NCI-H1417 treated with DMSO at 0.1 percent for 48 hours (cell line): Measurements from ENCODE around the gene IL20RA.
"Not testable (repeated sequence)": the region's sequence is repeated elsewhere in the genome, so short reads cannot be mapped to it uniquely, and the experiment has no call there.

Experiments used
- DNase-seq: peaks from one replicate; lab custom pipeline; 2025; lab: John Stamatoyannopoulos, UW

Gene IL20RA

DNA sequence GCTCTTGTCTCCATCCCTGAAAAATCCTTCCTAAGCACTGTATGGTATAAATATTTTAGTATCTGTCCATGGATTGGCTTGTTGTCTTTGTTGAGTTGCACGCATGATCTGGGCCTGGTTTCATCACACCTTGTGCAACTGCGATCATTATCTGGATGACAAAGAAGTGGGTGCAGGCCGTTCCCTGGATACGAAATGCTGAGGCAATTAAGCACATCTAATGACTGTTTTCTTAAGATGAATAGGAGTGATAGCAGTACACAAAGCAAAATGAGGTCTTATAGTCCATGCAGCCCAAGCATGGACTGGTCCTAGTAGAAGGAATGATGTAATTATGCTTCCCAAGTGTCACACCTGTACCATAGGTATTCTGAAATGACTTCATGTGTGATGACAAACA, 74.8 kb downstream of the IL20RA start:
- no peak for DNase-seq

DNA sequence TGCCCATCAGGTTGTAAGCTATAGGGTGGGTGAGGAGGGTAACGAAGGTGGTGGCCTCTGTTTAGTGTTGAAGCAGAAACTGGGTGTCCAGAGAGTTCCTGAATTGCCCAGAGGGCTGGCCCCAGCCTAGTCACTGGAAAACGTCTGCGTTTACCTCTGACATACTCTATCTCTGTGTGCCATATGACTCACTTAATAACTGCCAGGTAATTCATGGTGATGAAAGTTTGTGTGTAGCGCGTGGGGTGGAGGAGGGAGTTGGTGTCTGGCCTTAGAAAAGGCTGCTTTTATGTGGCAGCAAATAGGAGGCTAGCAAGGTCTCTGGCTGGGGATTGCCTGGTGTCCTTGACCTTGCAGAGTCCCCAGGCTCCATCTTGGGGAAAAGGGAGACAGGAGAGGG, 75.3 kb downstream of the IL20RA start:
- DNase-seq = no peak

DNA sequence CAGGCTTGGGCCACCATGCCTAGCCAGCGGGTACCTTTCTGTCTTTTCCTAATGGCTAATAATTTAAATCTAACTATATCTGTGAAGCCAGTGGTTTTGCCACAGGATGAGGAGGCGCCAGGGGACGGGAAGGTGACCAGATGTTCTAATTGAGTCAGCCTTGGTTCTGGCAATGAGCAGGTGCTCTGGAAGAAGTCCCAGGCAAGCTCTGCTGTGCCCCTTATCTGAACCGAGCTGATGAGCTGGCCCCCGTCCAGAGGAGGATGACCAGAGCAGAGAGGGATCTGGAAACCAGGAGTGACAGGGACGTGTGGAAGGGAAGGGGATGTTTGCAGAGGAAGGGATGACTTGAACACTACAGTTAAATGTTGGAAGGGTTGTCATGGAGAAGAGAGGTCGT, 75.9 kb downstream of the IL20RA start:
- DNase-seq = no peak

DNA sequence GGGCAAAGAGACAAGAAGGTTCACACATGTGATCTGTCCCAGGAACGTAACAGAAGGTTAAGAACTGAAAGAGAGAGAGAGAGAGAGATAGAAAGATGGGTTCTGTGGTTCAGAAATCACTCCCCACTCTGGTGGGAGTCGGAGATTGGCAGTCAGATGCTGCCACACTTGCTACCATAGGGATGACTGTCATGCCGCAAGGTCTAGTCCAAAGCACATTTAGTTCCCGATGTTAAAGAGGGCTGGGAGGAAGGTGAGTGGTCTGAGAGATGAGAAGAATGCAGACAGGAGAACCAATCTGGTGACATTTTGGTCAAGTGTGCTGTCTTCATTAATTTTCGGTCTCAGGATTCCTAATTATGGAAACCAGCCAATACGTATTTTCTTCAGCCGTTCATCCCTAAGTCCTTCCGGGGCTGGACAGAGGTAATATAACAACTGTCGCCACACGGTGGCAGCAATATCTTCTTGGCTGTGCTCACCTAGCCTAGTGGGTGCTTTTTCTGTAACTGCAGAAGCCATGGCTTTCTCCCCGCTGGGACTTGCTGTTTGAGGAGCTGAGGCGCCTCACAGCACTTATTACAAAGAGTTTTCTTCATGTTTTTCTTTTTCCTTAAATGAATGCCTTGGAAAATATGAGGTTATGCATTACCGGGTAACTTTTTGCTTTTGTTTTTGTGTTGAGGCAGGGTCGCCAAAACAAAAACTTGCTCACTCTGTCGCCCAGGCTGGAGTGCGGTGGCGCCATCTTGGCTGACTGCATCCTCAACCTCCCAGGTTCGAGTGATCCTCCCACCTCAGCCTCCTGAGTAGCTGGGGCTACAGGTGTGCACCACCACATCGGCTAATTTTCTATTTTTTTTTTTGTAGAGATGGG, 76.7 kb downstream of the IL20RA start:
- DNase-seq = no peak

DNA sequence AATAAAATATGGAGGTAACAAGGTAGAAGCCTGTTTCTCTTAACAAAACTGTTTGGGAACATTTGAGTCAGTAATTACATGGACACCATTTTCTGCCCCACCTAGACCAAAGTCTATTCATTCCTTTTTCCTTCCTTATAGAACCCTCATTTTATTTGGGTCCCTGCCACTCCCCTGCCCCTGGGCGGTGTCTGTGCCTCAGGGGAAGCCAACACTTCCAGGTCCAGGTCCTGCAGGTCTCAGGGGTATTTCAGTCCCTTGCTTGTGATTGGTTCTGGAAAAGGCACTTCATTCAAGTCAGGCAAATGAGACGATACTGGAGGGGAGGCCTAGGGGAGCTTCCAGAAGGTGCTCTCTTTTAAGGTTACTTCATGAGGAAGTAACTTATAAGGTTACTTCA, 80.4 kb downstream of the IL20RA start:
- DNase-seq = no peak

DNA sequence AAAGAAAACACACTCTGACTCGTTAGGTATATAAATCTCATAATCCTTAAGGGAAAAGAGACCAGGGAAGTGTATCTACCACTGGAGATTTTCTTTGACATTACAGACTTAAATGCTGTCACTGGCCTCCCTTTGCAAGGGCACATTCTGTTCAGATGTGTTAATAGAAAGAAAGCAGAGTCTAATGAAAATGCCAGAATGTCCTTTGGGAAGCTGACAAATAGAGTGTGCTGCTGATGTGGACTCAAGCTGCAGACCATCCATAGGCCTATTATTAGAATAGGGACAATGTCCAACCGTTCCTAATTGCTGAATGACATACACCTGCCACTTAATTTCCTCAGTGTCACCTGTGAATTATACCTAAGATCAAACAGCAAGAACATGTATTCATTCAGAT, 81.5 kb downstream of the IL20RA start:
- peak; percentile 84 for DNase-seq

DNA sequence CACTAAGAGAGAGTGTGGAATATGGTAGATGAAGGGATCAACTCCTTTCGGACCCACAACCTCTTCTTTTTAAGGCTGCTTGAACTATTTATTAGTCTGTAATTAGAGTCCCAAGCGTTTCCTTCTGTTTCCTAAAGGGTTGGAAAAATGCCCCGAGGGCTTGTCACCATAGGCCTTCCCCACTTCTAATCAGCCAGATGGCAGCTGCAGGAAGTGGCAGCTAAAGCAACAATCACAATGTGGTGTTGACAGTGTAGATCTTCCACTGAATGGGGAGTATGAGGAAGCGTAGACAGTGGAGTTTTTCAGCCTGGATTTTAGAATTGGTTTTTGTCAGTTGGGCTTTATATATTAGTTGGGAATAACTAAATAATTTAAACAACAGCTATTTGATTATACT, 82.1 kb downstream of the IL20RA start:
- DNase-seq = peak; percentile 92

DNA sequence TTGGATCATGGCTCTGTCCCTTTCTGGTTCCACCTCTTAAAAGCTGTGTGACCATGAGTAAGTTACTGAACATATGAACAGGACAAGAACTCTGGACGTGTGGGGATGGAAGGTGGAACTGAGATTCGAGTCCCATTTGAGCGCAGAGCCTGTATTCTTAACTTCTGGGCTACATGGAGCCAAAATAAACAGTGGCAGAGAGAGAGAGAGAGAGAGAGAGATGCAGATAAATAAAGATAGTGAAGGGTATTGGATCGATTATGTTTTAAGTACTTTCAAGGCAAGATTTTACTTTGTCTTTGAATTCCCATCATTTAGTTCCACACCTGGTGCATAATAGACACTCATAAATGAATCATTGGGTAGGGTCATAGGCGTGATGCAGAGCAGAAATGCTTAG, 82.9 kb downstream of the IL20RA start:
- no peak for DNase-seq

DNA sequence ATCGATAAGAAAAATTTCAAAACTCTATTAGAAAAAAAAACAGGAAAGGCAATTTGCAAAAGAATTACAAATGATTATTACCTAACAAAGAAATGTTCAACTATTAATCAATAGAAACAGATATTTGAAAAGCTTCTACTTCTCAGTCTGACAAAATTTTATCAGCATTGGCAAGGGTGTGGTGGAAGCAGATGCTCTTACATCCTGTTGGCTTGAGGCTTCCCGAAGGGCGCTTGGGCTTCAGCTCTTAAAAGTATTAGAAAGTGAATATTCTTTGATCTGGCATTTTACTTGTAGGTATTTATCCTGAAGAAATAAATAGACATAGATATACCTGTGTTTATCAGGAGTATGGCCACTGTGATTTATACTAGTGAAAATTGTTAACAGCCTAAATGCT, 84.0 kb downstream of the IL20RA start:
- DNase-seq = no peak

DNA sequence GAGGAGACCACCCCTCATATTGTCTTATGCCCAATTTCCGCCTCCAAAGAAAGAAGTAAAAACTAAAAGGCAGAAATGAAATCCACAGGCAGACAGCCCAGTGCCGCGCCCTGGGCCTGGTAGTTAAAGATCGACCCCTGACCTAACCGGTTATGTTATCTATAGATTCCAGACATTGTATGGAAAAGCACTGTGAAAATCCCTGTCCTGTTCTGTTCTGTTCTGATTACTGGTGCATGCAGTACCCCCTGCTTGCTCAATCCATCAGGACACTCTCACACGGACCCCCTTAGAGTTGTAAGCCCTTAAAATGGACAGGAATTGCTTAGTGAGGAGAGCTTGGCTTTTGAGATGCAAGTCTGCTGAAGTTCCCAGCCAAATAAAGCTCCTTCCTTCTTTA, 84.8 kb downstream of the IL20RA start:
- DNase-seq = not testable (repeated sequence)

DNA sequence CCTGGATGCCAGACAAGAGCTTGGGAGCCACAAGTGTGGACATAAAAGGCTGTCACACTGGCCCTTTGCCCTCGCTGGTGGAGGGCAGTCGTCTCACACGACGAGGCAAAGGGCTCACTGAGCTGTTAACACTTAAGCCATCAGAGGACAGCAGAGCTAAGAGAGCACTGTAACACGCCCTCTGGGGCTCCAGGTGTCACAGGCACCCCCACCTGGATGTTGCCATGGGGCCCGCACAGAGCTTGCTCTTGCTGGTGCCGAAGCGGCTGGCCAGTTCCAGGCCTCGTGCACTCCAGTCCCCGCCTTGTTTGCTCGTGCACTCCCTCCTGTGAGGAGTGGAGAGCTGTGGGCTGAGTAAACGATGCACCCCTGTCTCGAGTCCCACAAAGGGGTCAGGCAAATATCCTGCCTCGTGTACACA, 85.3 kb downstream of the IL20RA start:
- DNase-seq = peak; percentile 87

DNA sequence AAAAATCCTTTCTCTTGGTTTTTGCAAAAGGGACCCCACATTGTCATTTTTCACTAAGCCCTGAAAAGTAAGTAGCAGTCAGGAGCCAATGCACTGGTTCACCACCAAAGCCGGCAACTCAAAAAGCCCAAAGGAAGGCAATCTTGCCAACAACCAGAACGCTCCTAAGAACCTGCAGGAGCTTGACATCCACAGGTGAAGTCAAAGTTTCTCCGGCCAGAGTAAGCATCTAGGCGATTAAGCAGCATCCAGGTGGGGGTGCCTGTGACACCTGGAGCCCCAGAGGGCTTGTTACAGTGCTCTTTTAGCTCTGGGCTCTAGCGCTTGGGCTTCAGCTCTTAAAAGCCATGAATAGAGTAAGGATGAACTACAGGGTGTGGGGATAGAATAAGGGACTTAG, 86.6 kb downstream of the IL20RA start:
- DNase-seq = no peak

DNA sequence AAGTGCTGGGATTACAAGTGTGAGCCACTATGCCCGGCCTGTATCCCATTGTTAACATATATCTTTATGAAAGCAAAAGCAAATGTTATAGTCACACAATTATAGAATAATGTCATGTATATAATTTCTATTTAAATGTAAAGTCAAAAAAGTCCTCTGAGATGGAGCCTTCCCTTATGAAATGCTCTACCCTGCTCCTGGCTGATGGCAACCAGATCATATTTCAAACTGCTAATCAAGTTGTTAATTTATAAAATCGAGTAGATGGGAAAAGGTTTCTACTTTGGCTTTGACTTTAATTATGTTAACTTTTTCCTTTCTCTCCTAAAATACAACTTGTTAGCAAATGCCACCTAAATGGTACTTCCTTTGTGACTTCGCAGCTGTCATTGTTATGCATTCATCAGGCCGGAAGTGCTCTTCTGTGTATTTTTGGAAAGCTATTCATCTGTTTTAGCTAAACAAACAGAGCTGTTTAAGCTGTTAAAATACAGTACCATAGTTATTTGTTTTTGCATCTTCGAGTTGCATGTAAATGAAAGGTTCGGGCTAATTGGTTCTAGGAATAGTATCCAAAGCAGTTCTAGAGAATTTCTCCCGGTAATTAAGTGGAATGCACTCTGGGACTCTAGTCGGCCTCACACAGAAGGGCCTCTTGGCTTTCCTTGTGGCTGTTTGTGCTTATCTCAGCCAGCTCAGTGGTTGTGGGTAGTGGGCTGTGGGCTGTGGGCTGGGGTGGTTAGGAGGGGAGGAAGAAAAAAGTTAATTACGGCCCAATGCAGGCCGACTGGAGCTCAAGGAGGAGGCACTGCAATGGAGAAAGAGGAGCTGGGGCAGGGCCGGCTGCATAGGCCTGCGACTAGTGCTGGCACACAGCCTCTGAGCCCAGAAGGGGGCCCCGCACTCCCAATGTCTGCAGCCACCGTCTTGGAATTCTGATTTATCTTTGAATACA, 87.9 kb downstream of the IL20RA start:
- peak; percentile 76 for DNase-seq

DNA sequence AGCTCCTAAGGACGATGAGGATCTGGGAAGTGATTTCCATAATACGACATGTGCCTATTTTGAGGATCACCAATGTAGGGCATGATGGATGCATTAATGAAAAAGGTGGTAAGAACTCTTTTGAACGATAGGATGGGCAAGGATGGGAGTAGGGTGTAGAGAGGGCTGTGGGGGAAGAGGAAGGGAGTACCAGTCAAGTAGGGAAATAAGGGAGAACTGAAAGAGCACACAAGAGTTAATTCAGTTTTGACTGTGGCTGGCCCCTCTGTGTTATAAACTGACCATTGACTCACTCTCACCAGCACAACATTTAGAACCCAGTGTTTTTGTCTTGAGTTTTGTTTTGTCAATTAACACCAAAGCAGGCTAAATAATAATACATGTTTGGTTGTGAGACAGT, 89.6 kb downstream of the IL20RA start:
- DNase-seq = no peak

DNA sequence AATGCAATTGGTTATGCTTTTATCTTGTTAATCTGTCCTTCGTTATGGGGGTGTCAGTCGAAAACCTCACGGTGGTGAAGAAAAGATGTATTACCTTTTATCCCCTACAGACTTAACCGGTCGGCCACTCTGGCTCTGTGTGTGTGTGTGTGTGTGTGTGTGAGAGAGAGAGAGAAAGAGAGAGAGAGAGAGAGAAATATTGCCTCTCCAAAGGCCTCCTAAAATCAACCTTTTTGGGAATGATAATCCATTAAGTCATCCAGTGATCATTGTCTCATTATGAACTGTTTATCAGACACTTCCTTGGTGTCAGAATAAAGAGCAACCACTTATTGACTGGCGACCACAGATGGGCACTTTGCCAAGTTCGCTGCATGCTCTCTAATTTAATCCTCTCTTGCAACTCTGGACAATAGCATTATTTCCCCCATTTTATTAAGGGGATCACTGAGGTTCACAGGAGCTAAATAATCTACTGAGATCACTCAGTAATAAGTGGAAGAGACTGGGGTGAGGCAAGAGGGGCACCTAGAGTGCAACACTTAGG, 92.0 kb downstream of the IL20RA start:
- DNase-seq = peak; percentile 59

DNA sequence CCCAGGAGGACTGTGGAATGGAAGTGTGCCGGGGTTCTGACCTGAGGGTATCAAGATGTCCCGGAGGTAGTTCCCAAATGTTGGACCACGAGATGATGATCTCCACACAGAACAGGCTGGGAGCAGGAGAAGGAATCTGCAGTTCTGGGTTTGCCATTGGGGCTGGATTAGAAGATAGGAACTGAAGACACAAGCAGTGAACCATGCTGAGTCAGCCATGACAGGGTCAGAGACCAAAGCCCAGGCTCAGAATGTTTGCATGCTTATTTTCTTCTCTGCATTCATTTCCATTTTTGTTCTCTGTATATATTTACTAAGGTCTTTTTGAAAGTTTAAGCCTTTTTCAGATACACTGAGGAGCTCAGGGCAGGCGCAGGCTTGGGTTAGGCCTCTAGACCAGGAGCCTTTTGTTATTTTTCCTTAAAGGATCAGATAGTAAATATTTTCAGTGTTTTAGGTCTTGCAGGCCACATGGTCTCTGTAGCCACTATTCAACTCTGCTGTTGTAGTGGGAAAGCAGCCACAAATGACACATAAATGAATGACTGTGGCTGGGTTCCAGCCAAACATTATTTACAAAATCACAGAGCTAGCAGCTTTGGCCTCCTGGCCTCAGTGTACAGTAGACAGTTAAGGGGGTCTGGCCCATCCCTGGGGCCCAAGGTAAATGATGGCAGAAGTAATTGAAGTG, 94.2 kb downstream of the IL20RA start:
- DNase-seq = no peak
